NCI-H446 treated with DMSO at 0.1 percent for 48 hours (cell line): ENCODE data around the gene USP17L29.
"Not testable (repeated sequence)": the region's sequence is repeated elsewhere in the genome, so short reads cannot be mapped to it uniquely, and the experiment has no call there.

Experiments used
- DNase-seq: peaks from one replicate; lab custom pipeline; 2025; lab: John Stamatoyannopoulos, UW

The USP17L29 gene

GRCh38 chr4:9353338-9353737 is at the start of gene USP17L29:
Gene USP17L29, plus strand, starts transcription at chr4:9353638. Its CDS starts 0 bp downstream, at chr4:9353638.
- DNase-seq = not testable (repeated sequence)

GRCh38 chr4:9324191-9324590 is 29.2 kb upstream of the USP17L29 start:
- DNase-seq = not testable (repeated sequence)

- DNase-seq = not testable (repeated sequence)
Observed at GRCh38 chr4:9324865-9325264, 28.6 kb upstream of the USP17L29 start, which contains the start of gene USP17L24. Gene USP17L24, plus strand, starts transcription at chr4:9325165. Its CDS starts 0 bp downstream, at chr4:9325165.

- DNase-seq = not testable (repeated sequence)
Observed at GRCh38 chr4:9329611-9330010, 23.8 kb upstream of the USP17L29 start, which contains the start of gene USP17L25. Gene USP17L25, plus strand, starts transcription at chr4:9329911. Its CDS starts 0 bp downstream, at chr4:9329911.

GRCh38 chr4:9334358-9334757 is 19.1 kb upstream of the USP17L29 start, which contains the start of gene USP17L26:
Gene USP17L26, plus strand, starts transcription at chr4:9334658. Its CDS starts 0 bp downstream, at chr4:9334658.
- not testable (repeated sequence) for DNase-seq

GRCh38 chr4:9339103-9339502 is 14.3 kb upstream of the USP17L29 start, which contains the start of gene USP17L5:
Gene USP17L5, plus strand, starts transcription at chr4:9339403. Its CDS starts 0 bp downstream, at chr4:9339403.
- DNase-seq = not testable (repeated sequence)

- DNase-seq = not testable (repeated sequence)
Observed at GRCh38 chr4:9343848-9344247, 9.6 kb upstream of the USP17L29 start, which contains the start of gene USP17L27. Gene USP17L27, plus strand, starts transcription at chr4:9344148. Its CDS starts 0 bp downstream, at chr4:9344148.

- DNase-seq = not testable (repeated sequence)
Observed at GRCh38 chr4:9348593-9348992, 4.8 kb upstream of the USP17L29 start, which contains the start of gene USP17L28. Gene USP17L28, plus strand, starts transcription at chr4:9348893. Its CDS starts 0 bp downstream, at chr4:9348893.

GRCh38 chr4:9350866-9351265 is 2.6 kb upstream of the USP17L29 start:
- DNase-seq = not testable (repeated sequence)

GRCh38 chr4:9362829-9363228 is 9.4 kb downstream of the USP17L29 start, which contains the start of gene USP17L30:
Gene USP17L30, plus strand, starts transcription at chr4:9363129. Its CDS starts 0 bp downstream, at chr4:9363129.
- DNase-seq = not testable (repeated sequence)

GRCh38 chr4:9379881-9380280 is 26.4 kb downstream of the USP17L29 start:
- not testable (repeated sequence) for DNase-seq

GRCh38 chr4:9381012-9381534 is 27.6 kb downstream of the USP17L29 start:
- not testable (repeated sequence) for DNase-seq

GRCh38 chr4:9384126-9384525 is 30.7 kb downstream of the USP17L29 start:
- DNase-seq = no peak

- not testable (repeated sequence) for DNase-seq
Observed at GRCh38 chr4:9389001-9389400, 35.6 kb downstream of the USP17L29 start.
